ENCODE data around the gene LDLR. TPM values are rescaled to one million over a fixed set of nuclear protein-coding genes. Genes with fewer than 3 reads are reported as not detected.

The LDLR gene
- total and polyA plus RNA-seq, 7 donors, result 7.1 to 139 (median 20.6) TPM

GRCh38 chr19:11045536-11045935 lies 43.7 kb upstream of the LDLR start:
- no peaks in the 10 kb centered on the region for H3K9me3 ChIP-seq
- DNase-seq, result no peak
- H3K27ac ChIP-seq, result no peak overlapping the region
- TF ChIP-seq POLR2AphosphoS5 (IDR thresholded peaks at IDR 0.05), result no peak
- no peaks in the 10 kb centered on the region for H3K27me3 ChIP-seq
- intact Hi-C loops (cut with DNase I), result no loop called here
- no peak overlapping the region for H3K4me3 ChIP-seq
- H3K36me3 ChIP-seq, result peaks cover 0 to 59% (median 16%) of the 10 kb centered on the region in 4 donors
- 97% methylated on average over 4 of the region's 4 CpGs for WGBS, 2 donors
- peaks cover 0 to 10% (median 5%) of the 10 kb centered on the region in 4 donors for H3K4me1 ChIP-seq

- no peak for DNase-seq
- TF ChIP-seq POLR2A (IDR thresholded peaks at IDR 0.05), result no peak
- TF ChIP-seq CTCF (IDR thresholded peaks at IDR 0.05), result no peak
- TF ChIP-seq POLR2AphosphoS5 (IDR thresholded peaks at IDR 0.05), result no peak
- TF ChIP-seq EP300 (IDR thresholded peaks at IDR 0.05), result no peak
- H3K4me1 ChIP-seq, result peaks cover 0 to 17% (median 12%) of the 10 kb centered on the region in 4 donors
- WGBS, 2 donors, result 86 to 92% methylated on average over 14 of the region's 14 CpGs
- no peaks in the 10 kb centered on the region for H3K27me3 ChIP-seq
- no peak overlapping the region for H3K4me3 ChIP-seq
- H3K9me3 ChIP-seq, result no peaks in the 10 kb centered on the region
- intact Hi-C loops (cut with DNase I), result no loop called here
- no peak overlapping the region for H3K27ac ChIP-seq
- peaks cover 0 to 46% (median 9%) of the 10 kb centered on the region in 4 donors for H3K36me3 ChIP-seq
Observed at GRCh38 chr19:11046605-11047354, 42.5 kb upstream of the LDLR start.

GRCh38 chr19:11047866-11048265 lies 41.4 kb upstream of the LDLR start:
- no peak for DNase-seq
- Histone ChIP-seq H3K4me3 (no peak overlapping the region), H3K27me3 (no peaks in the 10 kb centered on the region), H3K4me1 (peaks cover 0 to 17% (median 12%) of the 10 kb centered on the region in 4 donors), H3K36me3 (peaks cover 0 to 35% (median 8%) of the 10 kb centered on the region in 4 donors), H3K9me3 (no peaks in the 10 kb centered on the region), H3K27ac (no peak overlapping the region)
- 76 to 95% methylated on average over 4 of the region's 4 CpGs for WGBS, 2 donors
- intact Hi-C loops (cut with DNase I), result no loop called here
- TF ChIP-seq CTCF (IDR thresholded peaks at IDR 0.05) (no peak), EP300 (IDR thresholded peaks at IDR 0.05) (no peak), POLR2AphosphoS5 (IDR thresholded peaks at IDR 0.05) (no peak)

GRCh38 chr19:11050323-11051114 lies 38.7 kb upstream of the LDLR start:
- peak overlapping the region in 3 of 4 donors; percentile 46 to 66 (median 66) for H3K27ac ChIP-seq
- 92 to 93% methylated on average over 9 of the region's 9 CpGs for WGBS, 2 donors
- H3K36me3 ChIP-seq, result peaks cover 0 to 16% (median 3%) of the 10 kb centered on the region in 4 donors
- no peaks in the 10 kb centered on the region for H3K27me3 ChIP-seq
- H3K4me1 ChIP-seq, result peaks cover 0 to 35% (median 19%) of the 10 kb centered on the region in 4 donors
- intact Hi-C loops (cut with DNase I), result no loop called here
- no peak for DNase-seq
- no peak overlapping the region for H3K4me3 ChIP-seq
- TF ChIP-seq EP300 (IDR thresholded peaks at IDR 0.05) (no peak), POLR2AphosphoS5 (IDR thresholded peaks at IDR 0.05) (no peak), POLR2A (IDR thresholded peaks at IDR 0.05) (no peak), CTCF (IDR thresholded peaks at IDR 0.05) (no peak)
- H3K9me3 ChIP-seq, result no peaks in the 10 kb centered on the region

GRCh38 chr19:11053817-11054195 lies 35.5 kb upstream of the LDLR start:
- no peak for DNase-seq
- Histone ChIP-seq H3K27ac (peak overlapping the region in 3 of 4 donors; percentile 15 to 66 (median 44)), H3K27me3 (no peaks in the 10 kb centered on the region), H3K36me3 (peaks cover 0 to 25% (median 5%) of the 10 kb centered on the region in 4 donors), H3K4me1 (peaks cover 0 to 35% (median 19%) of the 10 kb centered on the region in 4 donors), H3K9me3 (no peaks in the 10 kb centered on the region), H3K4me3 (no peak overlapping the region)
- TF ChIP-seq POLR2AphosphoS5 (IDR thresholded peaks at IDR 0.05), result peak in 2 of 4 donors; percentile 16 to 25
- no peak for TF ChIP-seq EP300 (IDR thresholded peaks at IDR 0.05)
- no peak for TF ChIP-seq POLR2A (IDR thresholded peaks at IDR 0.05)
- TF ChIP-seq CTCF (IDR thresholded peaks at IDR 0.05), result no peak
- intact Hi-C loops (cut with DNase I), result no loop called here
- 92 to 93% methylated on average over 4 of the region's 4 CpGs for WGBS, 2 donors

Measured in sigmoid colon (tissue), 7 donors.